NCI-H345 treated with DMSO at 0.1 percent for 48 hours (cell line): Measurements from ENCODE around the gene SLC28A1.
"Not testable (repeated sequence)": the region's sequence is repeated elsewhere in the genome, so short reads cannot be mapped to it uniquely, and the experiment has no call there.

ENCODE experiments used
- DNase-seq: peaks from one replicate; lab custom pipeline; 2025; ENCODE audit not compliant: unreplicated experiment; lab: John Stamatoyannopoulos, UW

Gene SLC28A1

GRCh38 chr15:84962955-84963354 is 78.5 kb downstream of the SLC28A1 start:
- no peak for DNase-seq

- DNase-seq, result no peak
These were observed 82.9 kb downstream of the SLC28A1 start for GRCh38 chr15:84967380-84967779.

GRCh38 chr15:84968301-84968700 is 83.8 kb downstream of the SLC28A1 start:
- DNase-seq, result no peak

- DNase-seq, result no peak
These were observed 84.8 kb downstream of the SLC28A1 start for GRCh38 chr15:84969257-84969656.

GRCh38 chr15:84970843-84971242 is 86.4 kb downstream of the SLC28A1 start:
- DNase-seq, result no peak

- no peak for DNase-seq
These were observed 89.3 kb downstream of the SLC28A1 start for GRCh38 chr15:84973492-84974460.

- DNase-seq, result no peak
These were observed 91.4 kb downstream of the SLC28A1 start for GRCh38 chr15:84975871-84976351.

GRCh38 chr15:84976746-84977345 is 92.4 kb downstream of the SLC28A1 start:
- no peak for DNase-seq

- no peak for DNase-seq
These were observed 95.2 kb downstream of the SLC28A1 start for GRCh38 chr15:84979651-84980050.

GRCh38 chr15:84980196-84981053 is 96.0 kb downstream of the SLC28A1 start:
- DNase-seq, result peak; percentile 56

- peak; percentile 67 for DNase-seq
These were observed 96.7 kb downstream of the SLC28A1 start for GRCh38 chr15:84981054-84981710.

- DNase-seq, result no peak
These were observed 97.3 kb downstream of the SLC28A1 start, which contains the start of gene PDE8A for GRCh38 chr15:84981711-84982300. PDE8A (plus strand) TSS chr15:84981856; CDS start chr15:84982163, 307 bp downstream.

GRCh38 chr15:84982301-84982920 is 97.9 kb downstream of the SLC28A1 start:
- no peak for DNase-seq

- DNase-seq, result no peak
These were observed 98.8 kb downstream of the SLC28A1 start for GRCh38 chr15:84983294-84983693.

GRCh38 chr15:84983711-84984110 is 99.2 kb downstream of the SLC28A1 start:
- no peak for DNase-seq

- DNase-seq, result no peak
These were observed 100.7 kb downstream of the SLC28A1 start for GRCh38 chr15:84985158-84985557.

- DNase-seq, result not testable (repeated sequence)
These were observed 102.9 kb downstream of the SLC28A1 start for GRCh38 chr15:84987351-84987750.

- DNase-seq, result no peak
These were observed 103.6 kb downstream of the SLC28A1 start for GRCh38 chr15:84987949-84988624.
